ENCODE results near the gene STAT3. TPM values are rescaled to one million over a fixed set of nuclear protein-coding genes. Genes with fewer than 3 reads are reported as not detected.
A peak's percentile ranks its signal among the peaks of the same experiment; 100 is the strongest.

The STAT3 gene
- total RNA-seq, 4 donors from 2014 or later = 88.4 to 203 (median 130) TPM

GRCh38 chr17:42365136-42365535, 23.1 kb downstream of the STAT3 start:
- in situ Hi-C loops (cut with MboI; ENCODE audit: low sequenced_read_pairs in 4 of 4) = no loop called here

GRCh38 chr17:42363767-42364585, 24.3 kb downstream of the STAT3 start:
- Histone ChIP-seq H3K4me3 (no peak overlapping the region), H3K27me3 (no peaks in the 10 kb centered on the region), H3K9me3 (no peaks in the 10 kb centered on the region), H3K36me3 (no peaks in the 10 kb centered on the region), H3K27ac (peak overlapping the region; percentile 14 to 86 (median 75)), H3K4me1 (peaks cover 65 to 76% of the 10 kb centered on the region in 2 donors)
- no peak for TF ChIP-seq POLR2A (IDR thresholded peaks at IDR 0.05)
- no peak for TF ChIP-seq CTCF (IDR thresholded peaks at IDR 0.05 in 4 of 5, conservative IDR thresholded peaks at IDR 0.05 in 1 of 5)
- intact Hi-C loops (cut with DNase I; ENCODE audit: low total_unique reads) (no loop called here), in situ Hi-C loops (cut with MboI; ENCODE audit: low sequenced_read_pairs in 4 of 4) (no loop called here)
- ATAC-seq (no peak), DNase-seq (no peak)

More at GRCh38 chr17:42365136-42365535, 23.1 kb downstream of the STAT3 start:
- H3K9me3 ChIP-seq = no peaks in the 10 kb centered on the region
- intact Hi-C loops (cut with DNase I; ENCODE audit: low total_unique reads) = no loop called here
- TF ChIP-seq POLR2A (IDR thresholded peaks at IDR 0.05) = no peak
- no peak for TF ChIP-seq CTCF (IDR thresholded peaks at IDR 0.05 in 4 of 5, conservative IDR thresholded peaks at IDR 0.05 in 1 of 5)
- H3K4me3 ChIP-seq = no peak overlapping the region
- no peak for ATAC-seq
- no peaks in the 10 kb centered on the region for H3K27me3 ChIP-seq
- peak overlapping the region in 3 of 4 donors; percentile 14 to 86 (median 83) for H3K27ac ChIP-seq
- no peaks in the 10 kb centered on the region for H3K36me3 ChIP-seq
- DNase-seq = no peak
- peaks cover 59 to 76% of the 10 kb centered on the region in 2 donors for H3K4me1 ChIP-seq

GRCh38 chr17:42363231-42363630, 25.0 kb downstream of the STAT3 start:
- Histone ChIP-seq H3K4me3 (no peak overlapping the region), H3K36me3 (no peaks in the 10 kb centered on the region), H3K4me1 (peaks cover 65 to 80% of the 10 kb centered on the region in 2 donors), H3K27me3 (no peaks in the 10 kb centered on the region), H3K9me3 (no peaks in the 10 kb centered on the region), H3K27ac (peak overlapping the region; percentile 67 to 86 (median 77))
- in situ Hi-C loops (cut with MboI; ENCODE audit: low sequenced_read_pairs in 4 of 4) (no loop called here), intact Hi-C loops (cut with DNase I; ENCODE audit: low total_unique reads) (no loop called here)
- ATAC-seq (no peak), DNase-seq (no peak)
- TF ChIP-seq POLR2A (IDR thresholded peaks at IDR 0.05) (no peak), CTCF (IDR thresholded peaks at IDR 0.05 in 4 of 5, conservative IDR thresholded peaks at IDR 0.05 in 1 of 5) (no peak)

GRCh38 chr17:42362245-42362961, 25.8 kb downstream of the STAT3 start:
- peak; percentile 67 to 82 for ATAC-seq

More at GRCh38 chr17:42362245-42362961, 25.8 kb downstream of the STAT3 start:
- H3K27me3 ChIP-seq = no peaks in the 10 kb centered on the region
- in situ Hi-C loops (cut with MboI; ENCODE audit: low sequenced_read_pairs in 4 of 4) (no loop called here), intact Hi-C loops (cut with DNase I; ENCODE audit: low total_unique reads) (no loop called here)
- H3K4me3 ChIP-seq = peak overlapping the region in 1 of 4 donors; percentile 6
- H3K27ac ChIP-seq = peak overlapping the region; percentile 67 to 86 (median 77)
- peaks cover 58 to 76% of the 10 kb centered on the region in 2 donors for H3K4me1 ChIP-seq
- H3K36me3 ChIP-seq = no peaks in the 10 kb centered on the region
- no peaks in the 10 kb centered on the region for H3K9me3 ChIP-seq
- TF ChIP-seq CTCF (IDR thresholded peaks at IDR 0.05 in 4 of 5, conservative IDR thresholded peaks at IDR 0.05 in 1 of 5) = no peak
- no peak for TF ChIP-seq POLR2A (IDR thresholded peaks at IDR 0.05)
- peak; percentile 28 to 70 for DNase-seq
